ENCODE measurements around the gene TTLL7.

Gene TTLL7

DNA sequence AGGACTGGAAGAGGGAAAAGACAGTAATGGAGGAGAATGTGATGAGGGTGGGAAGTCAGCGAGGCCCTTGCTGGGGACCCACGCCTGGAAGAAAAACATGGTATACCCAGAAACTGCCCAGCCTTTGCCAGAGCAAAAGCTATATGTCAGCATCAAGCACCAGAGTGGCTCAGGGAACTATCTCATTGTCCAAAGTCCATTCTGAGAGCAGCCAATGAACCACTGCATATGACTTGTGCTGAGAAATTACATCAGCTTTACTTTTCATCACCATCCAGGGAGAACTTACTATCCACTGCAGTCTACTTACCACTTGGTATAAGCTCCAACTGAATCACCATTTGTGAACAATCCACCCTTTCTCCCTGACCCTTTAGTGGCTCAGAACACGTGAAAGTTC lies 148.1 kb downstream of the TTLL7 start:
- Histone ChIP-seq H3K27me3 (ENCODE audit: low read length) (no peaks in the 10 kb centered on the region), H2AFZ (ENCODE audit: low read depth, low read length, severe bottlenecking) (no peak overlapping the region), H3K4me3 (ENCODE audit: insufficient read depth, low read length, poor library complexity, severe bottlenecking) (no peak overlapping the region), H3F3A (ENCODE audit: insufficient read depth) (no peaks in the 10 kb centered on the region), H3K4me2 (ENCODE audit: low read depth, low read length, poor library complexity, severe bottlenecking) (no peak overlapping the region), H3K79me2 (ENCODE audit: insufficient read depth, low read length) (no peaks in the 10 kb centered on the region), H4K20me1 (ENCODE audit: low read depth, low read length) (no peaks in the 10 kb centered on the region), H3K27ac (ENCODE audit: low read depth, low read length) (no peak overlapping the region), H3K9me2 (replicated peaks; ENCODE audit: insufficient read depth, low read length) (no peaks in the 10 kb centered on the region), H3K36me3 (ENCODE audit: low read length) (no peaks in the 10 kb centered on the region), H3K9ac (ENCODE audit: low read length) (no peak overlapping the region), H3K9me3 (ENCODE audit: insufficient read depth, low read length) (no peaks in the 10 kb centered on the region)
- no peak for TF ChIP-seq EZH2phosphoT487 (conservative IDR thresholded peaks at IDR 0.05; ENCODE audit: low read length)
- no peak for TF ChIP-seq CTCF (IDR thresholded peaks at IDR 0.05; ENCODE audit: insufficient read depth, low read length, poor library complexity, severe bottlenecking)

GRCh38 chr1:83849191-83850061 lies 149.5 kb downstream of the TTLL7 start:
- no peak overlapping the region for H3K9ac ChIP-seq (ENCODE audit: low read length)
- H3F3A ChIP-seq (ENCODE audit: insufficient read depth), result no peaks in the 10 kb centered on the region
- H3K9me3 ChIP-seq (ENCODE audit: insufficient read depth, low read length), result no peaks in the 10 kb centered on the region
- no peaks in the 10 kb centered on the region for H3K79me2 ChIP-seq (ENCODE audit: insufficient read depth, low read length)
- no peaks in the 10 kb centered on the region for H4K20me1 ChIP-seq (ENCODE audit: low read depth, low read length)
- TF ChIP-seq EZH2phosphoT487 (conservative IDR thresholded peaks at IDR 0.05; ENCODE audit: low read length), result no peak
- TF ChIP-seq CTCF (IDR thresholded peaks at IDR 0.05; ENCODE audit: insufficient read depth, low read length, poor library complexity, severe bottlenecking), result no peak
- no peak overlapping the region for H3K27ac ChIP-seq (ENCODE audit: low read depth, low read length)
- H3K4me3 ChIP-seq (ENCODE audit: insufficient read depth, low read length, poor library complexity, severe bottlenecking), result no peak overlapping the region
- no peaks in the 10 kb centered on the region for H3K9me2 ChIP-seq (replicated peaks; ENCODE audit: insufficient read depth, low read length)
- H3K27me3 ChIP-seq (ENCODE audit: low read length), result no peaks in the 10 kb centered on the region
- H3K4me2 ChIP-seq (ENCODE audit: low read depth, low read length, poor library complexity, severe bottlenecking), result no peak overlapping the region
- no peaks in the 10 kb centered on the region for H3K36me3 ChIP-seq (ENCODE audit: low read length)
- no peak overlapping the region for H2AFZ ChIP-seq (ENCODE audit: low read depth, low read length, severe bottlenecking)

GRCh38 chr1:83846138-83846537 lies 152.8 kb downstream of the TTLL7 start:
- Histone ChIP-seq H3K4me3 (ENCODE audit: insufficient read depth, low read length, poor library complexity, severe bottlenecking) (no peak overlapping the region), H3K9ac (ENCODE audit: low read length) (no peak overlapping the region), H3K79me2 (ENCODE audit: insufficient read depth, low read length) (no peaks in the 10 kb centered on the region), H3K36me3 (ENCODE audit: low read length) (no peaks in the 10 kb centered on the region), H2AFZ (ENCODE audit: low read depth, low read length, severe bottlenecking) (no peak overlapping the region), H3K4me2 (ENCODE audit: low read depth, low read length, poor library complexity, severe bottlenecking) (no peak overlapping the region), H3K27me3 (ENCODE audit: low read length) (no peaks in the 10 kb centered on the region), H4K20me1 (ENCODE audit: low read depth, low read length) (no peaks in the 10 kb centered on the region), H3K9me2 (replicated peaks; ENCODE audit: insufficient read depth, low read length) (no peaks in the 10 kb centered on the region), H3K9me3 (ENCODE audit: insufficient read depth, low read length) (no peaks in the 10 kb centered on the region), H3K27ac (ENCODE audit: low read depth, low read length) (no peak overlapping the region), H3F3A (ENCODE audit: insufficient read depth) (no peaks in the 10 kb centered on the region)
- TF ChIP-seq CTCF (IDR thresholded peaks at IDR 0.05; ENCODE audit: insufficient read depth, low read length, poor library complexity, severe bottlenecking) (no peak), EZH2phosphoT487 (conservative IDR thresholded peaks at IDR 0.05; ENCODE audit: low read length) (no peak)
